ENCODE data around the gene DMRTA2.

DMRTA2 gene

DNA sequence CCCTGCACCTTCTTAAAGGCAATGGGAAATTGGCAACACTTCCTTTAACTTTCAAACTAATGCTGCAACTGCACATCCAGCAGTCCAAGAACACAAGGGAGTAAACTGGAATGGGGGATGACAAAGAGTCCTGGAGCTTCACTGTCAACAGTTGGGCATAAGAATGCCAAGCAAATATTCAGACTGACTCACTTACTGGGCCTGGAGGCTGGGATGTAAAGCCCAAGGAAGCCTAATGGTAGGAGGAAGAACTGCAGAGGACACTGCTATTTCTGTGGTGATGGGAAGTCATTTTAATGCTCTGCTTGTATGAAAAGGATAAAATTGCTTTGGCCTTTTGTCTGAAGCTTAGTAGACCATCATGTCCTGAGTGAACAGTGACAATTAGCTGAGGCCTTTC lies 15.7 kb upstream of the DMRTA2 start:
- TF ChIP-seq PAX5 (IDR thresholded peaks at IDR 0.05; ENCODE audit: insufficient read depth, low read length, severe bottlenecking), result no peak
- no peak for TF ChIP-seq SPI1 (IDR thresholded peaks at IDR 0.05; ENCODE audit: low read depth, low read length)
- TF ChIP-seq POLR2A (IDR thresholded peaks at IDR 0.05; ENCODE audit: low read depth, low read length), result no peak
- no peak for TF ChIP-seq TAF1 (IDR thresholded peaks at IDR 0.05; ENCODE audit: low read depth, low read length)
- no peak for TF ChIP-seq POLR2AphosphoS5 (IDR thresholded peaks at IDR 0.05; ENCODE audit: low read depth, low read length)
- no peak for TF ChIP-seq POU2F2 (IDR thresholded peaks at IDR 0.05; ENCODE audit: low read depth, low read length)
- DNase-seq (ENCODE audit: insufficient read length, low spot score), result no peak
- FAIRE-seq, result no peak

DNA sequence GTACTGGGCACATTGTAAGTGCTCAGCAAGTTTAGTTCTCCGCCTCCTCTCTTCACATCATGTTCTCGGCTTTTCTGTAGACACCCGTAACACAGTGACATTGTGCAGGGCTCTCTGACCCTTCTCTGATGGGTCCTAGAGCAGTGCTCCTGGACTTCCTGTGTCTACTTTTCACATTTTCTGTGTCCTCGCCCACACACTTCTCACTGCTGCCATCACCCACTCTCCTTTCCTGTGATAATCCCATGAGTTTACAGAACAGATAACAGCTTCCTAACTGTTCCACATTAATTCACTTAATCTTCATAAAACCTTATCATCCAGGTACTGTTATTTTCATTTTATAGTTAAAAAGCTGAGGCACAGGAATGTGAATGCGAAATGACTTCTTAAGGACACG lies 13.2 kb upstream of the DMRTA2 start:
- no peak for FAIRE-seq
- TF ChIP-seq POU2F2 (IDR thresholded peaks at IDR 0.05; ENCODE audit: low read depth, low read length) (no peak), POLR2A (IDR thresholded peaks at IDR 0.05; ENCODE audit: low read depth, low read length) (no peak), POLR2AphosphoS5 (IDR thresholded peaks at IDR 0.05; ENCODE audit: low read depth, low read length) (no peak), TAF1 (IDR thresholded peaks at IDR 0.05; ENCODE audit: low read depth, low read length) (no peak), PAX5 (IDR thresholded peaks at IDR 0.05; ENCODE audit: insufficient read depth, low read length, severe bottlenecking) (no peak), SPI1 (IDR thresholded peaks at IDR 0.05; ENCODE audit: low read depth, low read length) (no peak)
- DNase-seq (ENCODE audit: insufficient read length, low spot score), result no peak

DNA sequence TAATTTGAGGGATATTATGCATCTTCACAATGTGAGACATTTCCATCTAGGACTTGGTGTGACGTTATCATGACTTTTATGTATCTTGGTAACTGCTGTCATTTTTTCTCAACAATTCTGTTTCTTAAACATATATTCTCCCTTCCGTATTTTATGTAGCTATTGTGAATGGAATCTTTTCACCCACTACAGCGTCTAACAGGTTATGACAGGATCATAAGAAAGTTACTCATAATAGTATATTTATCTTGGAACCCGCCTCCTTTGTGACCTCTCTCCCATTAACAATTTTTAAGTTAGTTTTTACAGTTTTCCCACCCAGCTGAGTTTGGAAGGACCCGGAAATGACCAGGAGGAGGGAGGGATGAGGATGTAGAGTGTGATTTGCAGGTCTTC lies 6.8 kb upstream of the DMRTA2 start:
- TF ChIP-seq POLR2AphosphoS5 (IDR thresholded peaks at IDR 0.05; ENCODE audit: low read depth, low read length) (no peak), PAX5 (IDR thresholded peaks at IDR 0.05; ENCODE audit: insufficient read depth, low read length, severe bottlenecking) (no peak), SPI1 (IDR thresholded peaks at IDR 0.05; ENCODE audit: low read depth, low read length) (no peak), POU2F2 (IDR thresholded peaks at IDR 0.05; ENCODE audit: low read depth, low read length) (no peak), POLR2A (IDR thresholded peaks at IDR 0.05; ENCODE audit: low read depth, low read length) (no peak), TAF1 (IDR thresholded peaks at IDR 0.05; ENCODE audit: low read depth, low read length) (no peak)
- FAIRE-seq, result no peak
- DNase-seq (ENCODE audit: insufficient read length, low spot score), result no peak

DNA sequence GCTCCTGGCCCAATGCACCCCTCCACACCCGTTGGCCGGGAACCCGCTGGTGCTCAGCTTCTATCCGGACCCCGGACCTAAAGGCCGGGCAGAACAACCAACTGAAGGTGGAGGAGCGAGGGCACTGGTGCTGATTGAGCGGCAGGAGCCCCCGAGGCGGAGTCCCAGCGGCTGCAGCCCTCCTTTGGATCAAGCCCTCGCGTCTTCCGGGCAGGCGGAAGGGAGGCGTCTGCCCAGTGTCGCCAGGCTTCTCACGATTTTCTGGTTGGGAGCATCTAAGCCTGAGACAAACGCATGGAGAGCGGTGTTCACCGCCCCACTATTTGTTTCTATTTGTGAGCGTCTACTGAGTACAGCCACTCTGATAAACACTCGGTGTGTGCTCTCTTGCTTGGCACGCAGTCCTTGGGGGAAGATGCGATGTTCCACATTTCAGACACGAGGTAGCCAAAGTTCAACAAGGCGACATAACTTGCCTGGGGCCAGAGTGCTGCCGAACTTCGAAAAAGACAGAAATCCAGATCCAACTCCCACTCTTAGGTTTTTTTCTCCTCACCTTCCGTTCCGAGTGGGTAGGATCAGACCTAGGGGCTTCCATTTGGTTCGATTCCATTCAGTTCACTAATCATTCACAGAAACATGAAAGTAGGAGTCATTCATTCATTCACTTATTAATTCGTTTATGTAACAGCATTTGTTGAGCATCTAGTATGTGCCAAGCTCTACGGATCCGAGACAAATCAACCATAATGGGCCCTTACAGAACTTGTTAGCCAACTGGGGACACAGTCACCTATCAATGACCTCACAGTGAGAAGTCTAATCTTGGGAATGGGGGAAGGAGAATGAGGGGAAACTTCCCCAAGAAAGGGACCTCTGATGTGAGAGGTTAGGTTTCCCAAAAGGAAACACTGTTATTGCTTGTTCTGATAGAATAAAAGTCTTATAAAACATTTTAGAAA lies 4.9 kb upstream of the DMRTA2 start:
- FAIRE-seq, result no peak
- TF ChIP-seq POLR2A (IDR thresholded peaks at IDR 0.05; ENCODE audit: low read depth, low read length), result no peak
- TF ChIP-seq PAX5 (IDR thresholded peaks at IDR 0.05; ENCODE audit: insufficient read depth, low read length, severe bottlenecking), result no peak
- TF ChIP-seq TAF1 (IDR thresholded peaks at IDR 0.05; ENCODE audit: low read depth, low read length), result no peak
- TF ChIP-seq SPI1 (IDR thresholded peaks at IDR 0.05; ENCODE audit: low read depth, low read length), result no peak
- no peak for TF ChIP-seq POLR2AphosphoS5 (IDR thresholded peaks at IDR 0.05; ENCODE audit: low read depth, low read length)
- no peak for TF ChIP-seq POU2F2 (IDR thresholded peaks at IDR 0.05; ENCODE audit: low read depth, low read length)
- no peak for DNase-seq (ENCODE audit: insufficient read length, low spot score)

DNA sequence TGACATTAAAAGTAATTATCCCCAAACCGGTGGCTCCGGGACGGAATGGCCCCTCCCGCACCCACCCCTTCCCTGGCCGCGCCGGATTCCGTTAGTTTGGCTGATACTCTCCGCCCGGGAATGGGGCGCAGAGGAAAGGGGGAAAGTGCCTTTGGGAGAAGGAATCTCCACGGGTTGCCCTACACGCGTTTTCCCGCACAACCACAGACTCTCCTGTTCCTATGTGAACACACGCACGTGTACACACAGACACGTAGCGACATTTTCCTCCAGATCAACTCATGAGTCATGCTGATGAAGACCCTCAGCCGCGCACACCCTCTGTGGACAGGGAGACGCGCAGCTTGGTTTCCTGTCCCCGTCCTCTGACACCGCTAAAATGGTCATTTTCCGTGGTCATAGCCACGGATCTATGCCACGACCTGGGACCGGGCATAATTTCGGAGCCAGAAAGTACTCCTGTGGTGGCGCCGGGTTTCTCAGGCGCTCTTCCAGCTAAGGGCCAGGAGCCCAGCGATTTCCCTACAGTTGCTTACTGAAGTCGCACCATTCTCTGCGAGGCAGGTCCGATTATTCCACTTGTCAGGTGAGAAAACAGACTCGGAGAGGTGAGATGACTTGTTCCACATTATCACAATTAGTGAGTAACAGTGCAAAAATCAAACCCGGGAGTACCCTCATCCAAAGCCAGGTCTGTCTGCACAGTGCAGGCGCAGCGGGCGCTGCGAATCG lies 4.0 kb upstream of the DMRTA2 start:
- TF ChIP-seq POLR2A (IDR thresholded peaks at IDR 0.05; ENCODE audit: low read depth, low read length), result no peak
- TF ChIP-seq POLR2AphosphoS5 (IDR thresholded peaks at IDR 0.05; ENCODE audit: low read depth, low read length), result no peak
- TF ChIP-seq TAF1 (IDR thresholded peaks at IDR 0.05; ENCODE audit: low read depth, low read length), result no peak
- TF ChIP-seq PAX5 (IDR thresholded peaks at IDR 0.05; ENCODE audit: insufficient read depth, low read length, severe bottlenecking), result no peak
- TF ChIP-seq POU2F2 (IDR thresholded peaks at IDR 0.05; ENCODE audit: low read depth, low read length), result no peak
- no peak for TF ChIP-seq SPI1 (IDR thresholded peaks at IDR 0.05; ENCODE audit: low read depth, low read length)
- DNase-seq (ENCODE audit: insufficient read length, low spot score) (no peak), FAIRE-seq (no peak)

DNA sequence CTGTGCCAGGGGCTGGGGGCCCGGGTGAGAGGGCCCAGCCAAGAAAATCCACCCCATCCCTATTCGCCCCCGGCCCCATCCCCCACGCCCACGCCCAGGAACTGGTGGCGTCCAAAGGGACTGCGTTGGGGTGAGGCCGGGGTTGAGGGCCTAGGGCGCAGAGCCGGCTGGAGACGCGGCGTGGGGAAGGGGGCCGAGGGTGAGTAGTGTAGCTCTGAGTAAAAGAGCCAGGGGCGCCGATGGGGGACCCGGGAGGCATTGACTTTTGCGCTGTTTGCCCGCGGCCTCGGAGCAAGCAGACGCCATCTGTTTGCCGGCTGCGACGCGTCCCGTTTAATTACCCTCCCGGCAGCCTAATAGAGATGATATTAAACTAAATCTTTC lies 3.5 kb upstream of the DMRTA2 start:
- DNase-seq (ENCODE audit: insufficient read length, low spot score) (no peak), FAIRE-seq (no peak)
- TF ChIP-seq POLR2A (IDR thresholded peaks at IDR 0.05; ENCODE audit: low read depth, low read length) (no peak), POU2F2 (IDR thresholded peaks at IDR 0.05; ENCODE audit: low read depth, low read length) (no peak), POLR2AphosphoS5 (IDR thresholded peaks at IDR 0.05; ENCODE audit: low read depth, low read length) (no peak), TAF1 (IDR thresholded peaks at IDR 0.05; ENCODE audit: low read depth, low read length) (no peak), SPI1 (IDR thresholded peaks at IDR 0.05; ENCODE audit: low read depth, low read length) (no peak), PAX5 (IDR thresholded peaks at IDR 0.05; ENCODE audit: insufficient read depth, low read length, severe bottlenecking) (no peak)

DNA sequence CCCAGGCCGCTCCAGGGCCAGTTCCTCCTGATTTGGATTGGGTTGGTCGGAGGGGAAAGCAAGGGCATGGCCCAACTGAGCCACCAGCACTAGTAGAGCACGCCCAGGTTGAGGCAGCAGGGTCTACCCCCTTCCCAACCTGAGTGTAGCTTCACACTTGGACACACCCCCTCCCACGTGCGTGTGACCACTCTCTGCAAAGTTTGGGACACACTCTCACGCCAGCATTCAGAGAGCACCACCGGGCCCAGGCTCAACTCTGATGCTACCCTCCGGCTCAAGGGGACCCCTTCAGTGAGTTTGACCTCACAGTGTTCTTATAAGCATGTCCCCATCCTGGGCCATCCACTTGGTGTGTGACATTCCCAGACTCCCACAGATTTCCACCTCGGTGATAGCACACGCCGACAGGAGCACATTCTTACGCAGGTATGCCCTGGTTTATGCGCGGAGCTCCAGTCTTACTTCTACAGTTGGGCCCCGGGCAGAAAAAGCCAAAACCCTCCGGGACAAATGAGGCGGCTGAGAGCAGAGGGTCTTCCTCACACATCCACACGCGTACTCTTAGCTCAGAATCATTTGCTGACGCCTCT lies 3.0 kb upstream of the DMRTA2 start:
- DNase-seq (ENCODE audit: insufficient read length, low spot score) (no peak), FAIRE-seq (no peak)
- TF ChIP-seq POLR2AphosphoS5 (IDR thresholded peaks at IDR 0.05; ENCODE audit: low read depth, low read length) (no peak), PAX5 (IDR thresholded peaks at IDR 0.05; ENCODE audit: insufficient read depth, low read length, severe bottlenecking) (no peak), POLR2A (IDR thresholded peaks at IDR 0.05; ENCODE audit: low read depth, low read length) (no peak), POU2F2 (IDR thresholded peaks at IDR 0.05; ENCODE audit: low read depth, low read length) (no peak), SPI1 (IDR thresholded peaks at IDR 0.05; ENCODE audit: low read depth, low read length) (no peak)

DNA sequence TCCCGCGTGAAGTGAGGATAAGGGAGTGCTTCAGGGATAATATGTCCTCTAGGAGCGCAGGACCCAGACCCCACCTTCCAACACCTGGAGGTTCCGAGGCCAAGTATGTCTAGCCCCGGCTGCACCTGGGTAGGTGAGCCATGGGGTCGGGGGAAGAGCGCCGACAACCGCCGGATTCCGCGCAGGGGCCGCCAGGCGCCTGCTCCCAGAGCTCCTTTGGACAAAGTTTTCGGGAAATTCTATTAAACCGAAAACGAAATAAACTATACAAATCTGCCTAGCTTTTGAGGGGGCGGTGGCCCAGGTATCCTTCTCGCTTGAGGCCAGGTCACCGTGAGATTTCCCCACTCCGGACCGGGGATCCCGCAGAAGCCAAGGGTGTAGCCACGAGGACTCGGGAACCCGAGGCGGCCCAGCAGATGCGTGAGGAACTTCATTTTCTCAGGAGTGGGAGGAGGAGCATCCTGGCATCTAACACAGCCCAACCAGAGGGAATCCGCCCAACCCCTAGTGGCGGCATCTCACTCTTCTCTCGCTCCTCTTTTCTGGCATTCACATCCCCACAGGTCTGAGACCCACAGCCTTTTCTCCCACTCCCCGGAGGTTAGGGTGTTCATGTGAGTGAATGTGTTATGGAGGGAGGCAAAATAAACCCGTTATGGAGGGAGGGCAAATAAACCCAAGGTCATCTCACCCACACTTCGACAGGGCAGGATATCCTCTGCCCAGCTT lies 2.3 kb upstream of the DMRTA2 start:
- DNase-seq (ENCODE audit: insufficient read length, low spot score) (no peak), FAIRE-seq (no peak)
- TF ChIP-seq TAF1 (IDR thresholded peaks at IDR 0.05; ENCODE audit: low read depth, low read length) (no peak), POLR2AphosphoS5 (IDR thresholded peaks at IDR 0.05; ENCODE audit: low read depth, low read length) (no peak), SPI1 (IDR thresholded peaks at IDR 0.05; ENCODE audit: low read depth, low read length) (no peak), PAX5 (IDR thresholded peaks at IDR 0.05; ENCODE audit: insufficient read depth, low read length, severe bottlenecking) (no peak), POLR2A (IDR thresholded peaks at IDR 0.05; ENCODE audit: low read depth, low read length) (no peak), POU2F2 (IDR thresholded peaks at IDR 0.05; ENCODE audit: low read depth, low read length) (no peak)
